Keratinocyte (primary cell): ENCODE measurements around the gene KLK7. TPM values are rescaled to one million over a fixed set of nuclear protein-coding genes. Genes with fewer than 3 reads are reported as not detected.

Experiments used
- DNase-seq: peaks from one replicate; pipeline ENCODE4 v3.0.0-alpha.2; 2011; ENCODE audit warnings: low read depth, missing footprints, low spot score
- FAIRE-seq: peaks from 2 replicates; lab custom pipeline; 2011; peaks lifted over from hg19 to GRCh38; lab: Jason Lieb, UNC
- H2AFZ ChIP-seq: 2 replicates; pipeline ENCODE4 v1.6.0; 2012; ENCODE audit warnings: low read length, control low read depth, inconsistent platforms; ENCODE audit not compliant: control insufficient read depth
- H3K27ac ChIP-seq: 2 replicates; pipeline ENCODE4 v1.5.1; 2011; ENCODE audit warnings: low read length; ENCODE audit not compliant: control insufficient read depth, insufficient read depth
- H3K27me3 ChIP-seq: 3 replicates; pipeline ENCODE4 v1.6.0; 2011; ENCODE audit warnings: low read length; ENCODE audit not compliant: control insufficient read depth, insufficient read depth; ENCODE audit errors: extremely low read depth
- H3K36me3 ChIP-seq, 2 experiments: 2 replicates in 1 of 2; 3 replicates in 1 of 2; pipeline ENCODE4 v1.5.1; 2011; ENCODE audit warnings: low read length in 2 of 2, mild to moderate bottlenecking in 1 of 2; ENCODE audit not compliant: control insufficient read depth in 2 of 2, insufficient read depth in 2 of 2; ENCODE audit errors: extremely low read depth in 1 of 2
- H3K4me1 ChIP-seq: 3 replicates; pipeline ENCODE4 v1.5.1; 2011; ENCODE audit warnings: low read length; ENCODE audit not compliant: control insufficient read depth, insufficient read depth; ENCODE audit errors: extremely low read depth
- H3K4me2 ChIP-seq: 3 replicates; pipeline ENCODE4 v1.6.0; 2011; ENCODE audit warnings: low read depth, low read length; ENCODE audit not compliant: control insufficient read depth, insufficient read depth; ENCODE audit errors: extremely low read depth
- H3K4me3 ChIP-seq, 3 experiments: fragments of 200-600 bp in 1 of 3; sonication (generic) in 1 of 3; 2 replicates in 2 of 3; 3 replicates in 1 of 3; pipeline ENCODE4 v1.5.1; 2011 to 2016; ENCODE audit warnings: low read length in 3 of 3, mild to moderate bottlenecking in 3 of 3, control low read depth in 2 of 3, inconsistent platforms in 1 of 3, low read depth in 1 of 3, mixed read lengths in 1 of 3, mixed run types in 1 of 3, moderate library complexity in 1 of 3; ENCODE audit not compliant: control insufficient read depth in 2 of 3, insufficient read depth in 2 of 3; ENCODE audit errors: extremely low read depth in 1 of 3
- H3K79me2 ChIP-seq: 2 replicates; pipeline ENCODE4 v1.6.0; 2012; ENCODE audit warnings: low read length; ENCODE audit not compliant: control insufficient read depth, insufficient read depth
- H3K9ac ChIP-seq: 3 replicates; pipeline ENCODE4 v1.6.0; 2011; ENCODE audit warnings: low read length; ENCODE audit not compliant: control insufficient read depth, insufficient read depth; ENCODE audit errors: extremely low read depth
- H3K9me1 ChIP-seq: 3 replicates; pipeline ENCODE4 v1.6.0; 2011; ENCODE audit warnings: low read length; ENCODE audit not compliant: control insufficient read depth, insufficient read depth; ENCODE audit errors: extremely low read depth
- H3K9me3 ChIP-seq: 2 replicates; pipeline ENCODE4 v1.5.1; 2012; ENCODE audit warnings: low read depth, low read length; ENCODE audit not compliant: control insufficient read depth
- H4K20me1 ChIP-seq: 3 replicates; pipeline ENCODE4 v1.6.0; 2011; ENCODE audit warnings: low read length; ENCODE audit not compliant: control insufficient read depth, insufficient read depth; ENCODE audit errors: extremely low read depth
- EZH2 ChIP-seq: IDR thresholded peaks from one replicate; pipeline ENCODE4 v1.6.1; 2012; ENCODE audit warnings: inconsistent platforms, mild to moderate bottlenecking, low read length, moderate library complexity
- dilution Hi-C: fragments of 300-500 bp; cut with MboI; formaldehyde crosslinking; loops from one replicate; pipeline ENCODE4 v1.7.0; 2020; ENCODE audit warnings: low sequenced_read_pairs; ENCODE audit not compliant: extremely low pct_ligation_motif_present
- polyA plus RNA-seq, 5 experiments: library from polyadenylated mRNA; depleted of rRNA in 3 of 5; stranded (reverse) in 3 of 5; stranded (forward) in 1 of 5; unstranded in 1 of 5; fragments of >200 nt; gene quantifications; 1 replicate in 1 of 5; 2 replicates in 3 of 5; 3 replicates in 1 of 5; pipeline versions ENCODE4 v1.2.1 to v1.2.3, GENCODE V29; 2011 to 2012; ENCODE audit warnings: missing spikeins in 2 of 5, low read depth in 1 of 5, low replicate concordance in 1 of 5
- TF ChIP-seq, protein P1 (sequence below), 3 experiments: IDR thresholded peaks in 1 of 3; conservative IDR thresholded peaks in 1 of 3; optimal IDR thresholded peaks in 1 of 3; 2 replicates in 2 of 3; 3 replicates in 1 of 3; pipeline versions ENCODE3 to v1.5.1; 2011; ENCODE audit warnings: low read length in 3 of 3, mild to moderate bottlenecking in 3 of 3, moderate library complexity in 2 of 3, control low read depth in 1 of 3, inconsistent platforms in 1 of 3; ENCODE audit not compliant: insufficient read depth in 2 of 3; ENCODE audit errors: extremely low read depth in 1 of 3

The KLK7 gene
- polyA plus RNA-seq, 1 donor (not counting 4 experiments of a cell fraction or from before 2014, with no cell fraction given) = 29.2 TPM

DNA sequence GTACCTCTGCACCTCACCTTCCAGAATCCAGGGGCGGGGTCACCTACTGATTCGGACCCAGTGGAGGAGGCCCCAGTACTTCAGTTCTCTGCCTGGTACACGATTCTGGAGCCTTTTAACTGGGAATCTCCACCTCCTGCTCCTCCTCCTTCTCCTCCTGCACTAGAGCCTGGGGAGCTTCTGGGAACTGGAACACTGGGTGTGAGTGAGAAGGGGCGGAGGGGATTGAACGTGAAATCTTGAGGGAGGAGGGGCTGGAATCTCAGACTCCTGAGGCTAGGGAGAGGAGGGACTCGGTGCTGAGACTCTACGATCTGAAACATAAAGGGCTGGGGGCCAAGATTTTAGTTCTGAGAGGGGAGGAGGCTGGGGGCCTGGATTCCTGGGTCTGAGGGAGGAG lies 17.8 kb upstream of the KLK7 start, which contains the start of gene KLK8:
Gene KLK8 (minus strand): TSS at position 90 of the 400 bp plus-strand sequence. CDS start 437 bp downstream, outside the sequence.
- DNase-seq = no peak
- peak within 1 kb of the TSS; percentile 60 for H2AFZ ChIP-seq
- peaks cover 14% of the 10 kb centered on the region for H3K79me2 ChIP-seq
- TF ChIP-seq EZH2 = no peak
- TF ChIP-seq, protein P1, sequence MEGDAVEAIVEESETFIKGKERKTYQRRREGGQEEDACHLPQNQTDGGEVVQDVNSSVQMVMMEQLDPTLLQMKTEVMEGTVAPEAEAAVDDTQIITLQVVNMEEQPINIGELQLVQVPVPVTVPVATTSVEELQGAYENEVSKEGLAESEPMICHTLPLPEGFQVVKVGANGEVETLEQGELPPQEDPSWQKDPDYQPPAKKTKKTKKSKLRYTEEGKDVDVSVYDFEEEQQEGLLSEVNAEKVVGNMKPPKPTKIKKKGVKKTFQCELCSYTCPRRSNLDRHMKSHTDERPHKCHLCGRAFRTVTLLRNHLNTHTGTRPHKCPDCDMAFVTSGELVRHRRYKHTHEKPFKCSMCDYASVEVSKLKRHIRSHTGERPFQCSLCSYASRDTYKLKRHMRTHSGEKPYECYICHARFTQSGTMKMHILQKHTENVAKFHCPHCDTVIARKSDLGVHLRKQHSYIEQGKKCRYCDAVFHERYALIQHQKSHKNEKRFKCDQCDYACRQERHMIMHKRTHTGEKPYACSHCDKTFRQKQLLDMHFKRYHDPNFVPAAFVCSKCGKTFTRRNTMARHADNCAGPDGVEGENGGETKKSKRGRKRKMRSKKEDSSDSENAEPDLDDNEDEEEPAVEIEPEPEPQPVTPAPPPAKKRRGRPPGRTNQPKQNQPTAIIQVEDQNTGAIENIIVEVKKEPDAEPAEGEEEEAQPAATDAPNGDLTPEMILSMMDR (optimal IDR thresholded peaks at IDR 0.05 in 1 of 3, IDR thresholded peaks at IDR 0.05 in 1 of 3, conservative IDR thresholded peaks at IDR 0.05 in 1 of 3; ENCODE audit: extremely low read depth in 1 of 3, insufficient read depth in 2 of 3, low read length in 3 of 3) = no peak
- dilution Hi-C loops = no loop called here
- peak within 1 kb of the TSS; percentile 80 for H3K27ac ChIP-seq
- no peaks in the 10 kb centered on the region for H3K9me1 ChIP-seq
- peak; percentile 83 for FAIRE-seq
- H4K20me1 ChIP-seq = no peaks in the 10 kb centered on the region
- H3K36me3 ChIP-seq = peaks cover 0 to 6% of the 10 kb centered on the region in 2 experiments
- H3K27me3 ChIP-seq = no peaks in the 10 kb centered on the region
- H3K4me3 ChIP-seq = peak within 1 kb of the TSS; percentile 47 to 87 (median 85)
- no peaks in the 10 kb centered on the region for H3K9me3 ChIP-seq
- H3K4me1 ChIP-seq = peaks cover 39% of the 10 kb centered on the region
- peak within 1 kb of the TSS; percentile 83 for H3K4me2 ChIP-seq
- peak within 1 kb of the TSS; percentile 86 for H3K9ac ChIP-seq

DNA sequence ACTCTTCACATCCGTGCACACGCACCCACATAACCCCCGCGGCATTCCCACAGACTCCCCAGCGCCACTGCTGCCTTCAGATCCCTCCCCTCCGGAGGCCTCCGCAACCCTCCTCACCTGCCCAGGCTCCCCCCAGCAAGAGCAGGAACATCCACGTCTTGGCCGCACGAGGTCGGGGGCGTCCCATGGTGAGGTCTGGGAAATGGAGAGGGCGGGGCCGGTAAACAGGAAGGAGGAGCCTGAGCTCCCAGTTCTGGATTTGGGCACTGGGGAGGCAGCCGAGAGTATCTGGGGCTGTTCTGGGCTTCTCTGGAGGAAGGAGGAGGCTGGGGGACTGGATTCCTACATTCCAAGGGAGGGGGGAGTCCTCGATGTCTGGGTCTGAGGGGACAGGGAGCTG lies 17.3 kb upstream of the KLK7 start:
- Histone ChIP-seq H3K4me3 (peak overlapping the region; percentile 47 to 87 (median 85)), H3K27ac (peak overlapping the region; percentile 80), H3K9ac (peak overlapping the region; percentile 86), H3K36me3 (peaks cover 2 to 6% of the 10 kb centered on the region in 2 experiments), H2AFZ (peak overlapping the region; percentile 60), H3K9me3 (no peaks in the 10 kb centered on the region), H3K4me2 (peak overlapping the region; percentile 83), H3K9me1 (no peaks in the 10 kb centered on the region), H3K4me1 (peaks cover 35% of the 10 kb centered on the region), H3K27me3 (no peaks in the 10 kb centered on the region), H3K79me2 (peaks cover 14% of the 10 kb centered on the region), H4K20me1 (no peaks in the 10 kb centered on the region)
- dilution Hi-C loops = no loop called here
- no peak for DNase-seq
- TF ChIP-seq, protein P1 (optimal IDR thresholded peaks at IDR 0.05 in 1 of 3, IDR thresholded peaks at IDR 0.05 in 1 of 3, conservative IDR thresholded peaks at IDR 0.05 in 1 of 3; ENCODE audit: extremely low read depth in 1 of 3, insufficient read depth in 2 of 3, low read length in 3 of 3) = peak in 2 of 3 experiments; percentile 16 to 61
- no peak for TF ChIP-seq EZH2
- peak; percentile 41 for FAIRE-seq
